ENCODE results near the gene DDX5. TPM values are rescaled to one million over a fixed set of nuclear protein-coding genes. Genes with fewer than 3 reads are reported as not detected.

The DDX5 gene
- total RNA-seq, 1 experiment from 2014 or later = 402 TPM

GRCh38 chr17:64544742-64545141 is 38.7 kb upstream of the DDX5 start:
- CTCF ChIA-PET = no interaction called here
- Histone ChIP-seq H2AFZ (no peak overlapping the region), H3K27ac (no peak overlapping the region), H3K9me3 (ENCODE audit: insufficient read depth, low read depth) (no peaks in the 10 kb centered on the region), H3K36me3 (ENCODE audit: low read depth) (peaks cover 36% of the 10 kb centered on the region), H3K4me2 (no peak overlapping the region), H3K9me2 (ENCODE audit: insufficient read depth) (no peaks in the 10 kb centered on the region), H3K4me3 (no peak overlapping the region), H4K20me1 (ENCODE audit: insufficient read depth) (peaks cover 4% of the 10 kb centered on the region), H3K4me1 (replicated peaks; ENCODE audit: insufficient read depth) (no peaks in the 10 kb centered on the region), H3F3A (ENCODE audit: insufficient read depth, low read depth) (peaks cover 81% of the 10 kb centered on the region), H3K27me3 (ENCODE audit: insufficient read depth, low read depth) (no peaks in the 10 kb centered on the region), H3K79me2 (ENCODE audit: low read depth) (no peaks in the 10 kb centered on the region)
- TF ChIP-seq EZH2 (IDR thresholded peaks at IDR 0.05; ENCODE audit: low read depth) = no peak
- no peak for TF ChIP-seq CTCF (conservative IDR thresholded peaks at IDR 0.05)
- POLR2A ChIA-PET (ENCODE audit: unreplicated experiment) = no interaction called here
- no peak for DNase-seq
- no TSS peak for BruUV-seq (replicated peaks)
- intact Hi-C loops (cut with micrococcal nuclease; ENCODE audit: unreplicated experiment) = no loop called here

- H3K79me2 ChIP-seq (ENCODE audit: low read depth) = no peaks in the 10 kb centered on the region
- peaks cover 47% of the 10 kb centered on the region for H3K36me3 ChIP-seq (ENCODE audit: low read depth)
- no peak overlapping the region for H3K27ac ChIP-seq
- no peak overlapping the region for H3K4me3 ChIP-seq
- CTCF ChIA-PET = interaction anchor here (0.7 kb wide), 2 partner anchors 120 to 171 kb away, joined by 4 to 5 read pairs; no protein-coding TSS in a partner anchor
- H3K27me3 ChIP-seq (ENCODE audit: insufficient read depth, low read depth) = no peaks in the 10 kb centered on the region
- no peaks in the 10 kb centered on the region for H3K9me3 ChIP-seq (ENCODE audit: insufficient read depth, low read depth)
- TF ChIP-seq CTCF (conservative IDR thresholded peaks at IDR 0.05) (no peak), EZH2 (IDR thresholded peaks at IDR 0.05; ENCODE audit: low read depth) (no peak)
- DNase-seq = no peak
- H3K9me2 ChIP-seq (ENCODE audit: insufficient read depth) = no peaks in the 10 kb centered on the region
- POLR2A ChIA-PET (ENCODE audit: unreplicated experiment) = no interaction called here
- intact Hi-C loops (cut with micrococcal nuclease; ENCODE audit: unreplicated experiment) = no loop called here
- H3F3A ChIP-seq (ENCODE audit: insufficient read depth, low read depth) = peaks cover 85% of the 10 kb centered on the region; the same call in 1 of the 2 replicates
- peaks cover 4% of the 10 kb centered on the region for H4K20me1 ChIP-seq (ENCODE audit: insufficient read depth)
- H3K4me2 ChIP-seq = no peak overlapping the region
- no TSS peak for BruUV-seq (replicated peaks)
- no peak overlapping the region for H2AFZ ChIP-seq
- no peaks in the 10 kb centered on the region for H3K4me1 ChIP-seq (replicated peaks; ENCODE audit: insufficient read depth)
Observed at GRCh38 chr17:64540118-64540776, 34.2 kb upstream of the DDX5 start.

GRCh38 chr17:64538508-64539130 is 32.5 kb upstream of the DDX5 start:
- H3K4me3 ChIP-seq = no peak overlapping the region

More at GRCh38 chr17:64538508-64539130, 32.5 kb upstream of the DDX5 start:
- H3K9me2 ChIP-seq (ENCODE audit: insufficient read depth) = no peaks in the 10 kb centered on the region
- no peaks in the 10 kb centered on the region for H3K27me3 ChIP-seq (ENCODE audit: insufficient read depth, low read depth)
- BruUV-seq (replicated peaks) = no TSS peak
- no peak overlapping the region for H2AFZ ChIP-seq
- DNase-seq = no peak
- peaks cover 84% of the 10 kb centered on the region; the same call in 1 of the 2 replicates for H3F3A ChIP-seq (ENCODE audit: insufficient read depth, low read depth)
- intact Hi-C loops (cut with micrococcal nuclease; ENCODE audit: unreplicated experiment) = no loop called here
- TF ChIP-seq EZH2 (IDR thresholded peaks at IDR 0.05; ENCODE audit: low read depth) = no peak
- TF ChIP-seq CTCF (conservative IDR thresholded peaks at IDR 0.05) = no peak
- H3K36me3 ChIP-seq (ENCODE audit: low read depth) = peaks cover 45% of the 10 kb centered on the region; the same call in 1 of the 2 replicates
- H3K9me3 ChIP-seq (ENCODE audit: insufficient read depth, low read depth) = no peaks in the 10 kb centered on the region
- 0 out of 2 replicates have a peak, but pooled peaks cover 1% of the 10 kb centered on the region for H4K20me1 ChIP-seq (ENCODE audit: insufficient read depth)
- H3K27ac ChIP-seq = no peak overlapping the region
- no peaks in the 10 kb centered on the region for H3K79me2 ChIP-seq (ENCODE audit: low read depth)
- no peak overlapping the region for H3K4me2 ChIP-seq
- ChIA-PET CTCF (no interaction called here), POLR2A (ENCODE audit: unreplicated experiment) (interaction anchor here (0.6 to 0.7 kb wide), 2 partner anchors 32 to 182 kb away, joined by 4 to 5 read pairs; no protein-coding TSS in a partner anchor)
- no peaks in the 10 kb centered on the region for H3K4me1 ChIP-seq (replicated peaks; ENCODE audit: insufficient read depth)

Measured in PC-9 (cell line).